ENCODE results near the gene POLR3H.
"Not testable (repeated sequence)": the region's sequence is repeated elsewhere in the genome, so short reads cannot be mapped to it uniquely, and the experiment has no call there.

The POLR3H gene

DNA sequence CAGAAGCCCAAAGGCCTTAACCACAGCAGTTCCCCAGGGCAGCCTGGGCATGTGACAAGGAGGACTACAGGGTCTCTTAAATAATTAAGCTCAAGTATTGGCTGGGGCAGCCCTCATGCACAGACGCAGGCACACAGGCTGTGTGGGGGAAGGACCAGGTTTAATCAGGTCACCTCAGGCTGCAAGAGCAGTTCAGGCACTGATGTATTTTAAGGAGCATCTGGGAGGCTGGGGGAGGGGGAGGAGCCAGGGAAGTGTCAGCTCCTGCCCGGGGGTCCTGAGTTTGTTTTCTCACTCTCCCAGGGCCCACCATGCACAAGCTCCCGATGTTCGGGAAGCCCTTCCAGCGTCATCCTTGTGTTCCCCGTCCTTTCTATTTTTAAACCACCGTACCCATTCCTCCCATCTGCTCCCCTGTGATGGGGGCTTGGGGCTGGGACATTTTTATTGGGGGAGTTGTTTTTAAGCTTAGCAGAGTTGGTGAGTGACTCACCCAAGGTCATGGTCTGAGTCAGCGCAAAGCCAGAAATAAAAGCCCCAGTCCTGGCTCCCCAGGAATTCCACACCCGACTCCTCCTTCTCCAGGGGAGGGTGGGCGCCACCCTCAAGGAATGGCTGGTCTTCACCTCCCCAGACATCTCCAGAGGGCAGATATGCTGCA is 18.9 kb upstream of the POLR3H start:
- no peak for DNase-seq

DNA sequence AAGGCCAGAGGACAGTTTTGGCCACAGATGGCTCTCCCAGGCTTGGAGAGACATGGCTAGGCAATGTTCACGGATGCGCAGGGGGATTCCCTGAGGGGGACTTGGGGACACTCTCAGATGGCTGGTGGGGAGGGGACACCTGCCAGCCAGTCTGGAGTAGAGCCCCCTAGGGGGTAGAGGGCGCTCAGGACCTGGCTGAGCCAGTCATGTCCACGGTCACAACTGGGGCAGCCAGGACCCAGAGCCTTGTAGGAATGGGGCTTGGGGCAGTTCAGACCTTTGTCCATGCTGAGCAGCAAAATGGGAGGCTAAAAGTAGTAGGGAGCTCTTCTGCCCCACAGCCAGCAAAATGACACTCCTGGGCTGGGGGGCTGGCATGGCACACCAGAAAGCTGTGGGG is 18.2 kb upstream of the POLR3H start:
- no peak for DNase-seq

DNA sequence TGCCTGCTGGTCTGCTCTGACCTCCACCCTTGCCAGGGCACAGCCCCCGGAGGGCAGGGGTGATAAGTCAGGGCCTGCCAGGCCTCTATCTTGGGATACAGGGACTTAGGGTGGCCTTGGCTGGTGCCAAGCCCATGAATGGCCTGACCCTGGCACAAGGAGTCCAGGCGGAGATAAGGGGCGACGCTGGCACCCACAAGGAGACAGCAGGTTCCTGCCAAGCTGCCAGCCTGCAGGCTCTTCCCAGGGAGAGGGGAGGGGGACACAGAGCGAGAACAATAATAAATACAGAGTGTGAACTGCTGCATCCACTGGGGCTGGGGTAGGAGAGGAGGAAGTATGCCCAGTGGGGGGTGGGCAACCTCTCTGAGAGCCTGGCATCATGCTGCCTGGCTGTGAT is 17.5 kb upstream of the POLR3H start:
- DNase-seq, result no peak

DNA sequence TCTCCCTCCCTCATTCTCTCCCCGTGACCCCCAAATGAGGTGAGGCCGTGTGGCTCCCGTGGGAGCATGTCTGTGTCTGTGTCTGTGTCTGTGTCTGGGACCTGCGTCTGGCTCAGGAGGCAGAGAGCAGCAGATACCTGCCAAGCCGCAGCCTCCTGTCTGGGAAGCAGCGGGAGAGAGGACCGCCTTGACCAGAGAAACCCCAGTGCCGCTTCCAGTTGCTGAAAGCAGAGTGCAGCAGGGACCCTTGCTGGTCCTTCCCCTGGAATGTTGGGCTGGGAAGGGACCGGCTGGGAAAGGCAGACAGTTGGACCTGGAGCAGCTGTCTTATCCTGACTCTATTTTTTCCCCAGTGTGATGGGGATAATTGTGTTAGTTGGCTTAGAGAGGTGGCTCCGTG is 17.1 kb upstream of the POLR3H start:
- DNase-seq, result no peak

DNA sequence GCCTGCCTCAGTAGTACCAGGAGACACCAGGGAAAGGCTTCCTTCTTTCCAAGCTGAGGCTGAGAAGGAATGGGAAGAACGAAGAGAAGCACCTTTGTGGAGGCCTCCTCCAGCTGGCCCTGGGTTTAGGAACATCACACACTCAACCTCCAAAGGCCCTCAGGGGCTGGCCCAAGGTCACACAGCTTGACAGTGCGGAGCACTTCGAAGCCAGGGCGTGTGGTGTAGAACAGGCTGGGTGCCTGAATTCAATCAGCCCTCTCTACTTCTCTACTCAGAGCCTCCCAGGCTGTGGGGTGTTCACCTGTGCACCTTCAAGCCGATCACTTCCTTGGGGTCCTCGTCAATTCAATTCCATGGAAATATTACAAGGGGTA is 15.8 kb upstream of the POLR3H start:
- no peak for DNase-seq

DNA sequence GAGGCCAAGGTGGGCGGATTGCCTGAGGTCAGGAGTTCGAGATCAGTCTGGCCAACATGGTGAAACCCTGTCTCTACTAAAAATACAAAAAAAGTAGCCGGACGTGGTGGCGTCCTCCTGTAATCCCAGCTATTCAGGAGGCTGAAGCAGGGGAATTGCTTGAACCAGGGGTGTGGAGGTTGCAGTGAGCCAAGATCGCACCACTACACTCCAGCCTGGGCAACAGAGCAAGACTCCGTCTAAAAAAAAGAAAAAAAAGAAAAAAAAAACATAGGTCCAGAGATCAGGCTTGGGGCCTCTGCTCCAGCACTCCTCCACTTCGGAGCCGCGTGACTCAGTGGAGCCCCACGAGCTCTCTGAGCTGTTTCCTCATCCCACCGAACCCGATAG is 14.0 kb upstream of the POLR3H start:
- DNase-seq, result not testable (repeated sequence)

DNA sequence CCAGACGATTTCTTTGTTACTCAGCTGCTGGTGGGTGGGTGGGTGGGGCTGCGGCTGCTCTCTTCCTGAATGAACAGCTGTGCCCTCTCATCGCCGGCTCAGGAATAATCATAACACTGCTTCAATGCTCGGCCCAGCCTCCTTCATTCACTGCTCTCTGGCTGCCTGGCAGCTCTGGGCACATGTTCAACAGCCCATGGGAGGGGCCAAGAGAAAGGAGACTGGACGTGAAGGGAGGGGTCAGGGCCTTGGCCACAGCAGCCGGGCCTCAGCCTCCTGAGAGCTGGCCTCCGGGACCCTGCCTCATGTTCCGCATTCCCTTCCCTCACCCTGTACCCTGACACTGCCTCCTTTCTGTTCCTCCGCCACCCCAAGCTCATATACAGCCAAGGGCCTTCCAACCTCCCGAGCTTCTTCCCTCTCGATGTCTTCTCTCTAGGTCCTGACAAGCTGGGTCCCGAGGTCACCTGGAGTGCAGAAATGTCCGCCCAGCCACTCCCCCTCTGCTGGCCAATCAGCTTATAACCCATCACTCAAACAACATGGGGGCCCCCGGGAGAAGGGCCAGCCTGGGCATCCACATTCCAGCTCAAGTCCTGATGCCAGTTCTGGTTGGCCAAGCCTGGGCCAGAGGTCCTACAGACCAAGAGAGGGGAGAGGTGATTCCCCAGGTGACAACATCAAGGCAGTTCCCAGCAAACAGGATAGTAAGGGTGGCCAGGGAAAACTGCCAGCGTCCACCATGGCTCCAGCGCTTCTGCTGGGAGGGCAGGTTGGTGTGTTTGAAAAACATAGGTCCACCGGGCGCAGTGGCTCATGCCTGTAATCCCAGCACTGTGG is 13.4 kb upstream of the POLR3H start:
- DNase-seq, result peak; percentile 14 to 28

DNA sequence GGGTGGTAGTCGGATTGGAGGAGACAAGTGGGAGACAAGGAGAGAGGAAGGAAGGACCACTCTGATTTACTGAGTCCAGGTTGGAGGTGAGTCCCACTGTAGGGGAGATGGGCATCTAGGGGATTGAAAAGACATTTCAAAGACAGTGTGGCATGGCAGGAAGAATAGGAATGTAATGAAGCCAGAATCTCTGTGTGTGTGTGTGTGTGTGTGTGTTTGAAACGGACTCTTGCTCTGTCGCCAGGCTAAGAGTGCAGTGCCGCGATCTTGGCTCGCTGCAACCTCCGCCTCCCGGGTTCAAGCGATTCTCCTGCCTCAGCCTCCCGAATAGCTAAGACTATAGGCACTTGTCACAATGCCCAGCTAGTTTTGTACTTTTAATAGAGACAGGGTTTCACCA is 12.3 kb upstream of the POLR3H start:
- no peak for DNase-seq

DNA sequence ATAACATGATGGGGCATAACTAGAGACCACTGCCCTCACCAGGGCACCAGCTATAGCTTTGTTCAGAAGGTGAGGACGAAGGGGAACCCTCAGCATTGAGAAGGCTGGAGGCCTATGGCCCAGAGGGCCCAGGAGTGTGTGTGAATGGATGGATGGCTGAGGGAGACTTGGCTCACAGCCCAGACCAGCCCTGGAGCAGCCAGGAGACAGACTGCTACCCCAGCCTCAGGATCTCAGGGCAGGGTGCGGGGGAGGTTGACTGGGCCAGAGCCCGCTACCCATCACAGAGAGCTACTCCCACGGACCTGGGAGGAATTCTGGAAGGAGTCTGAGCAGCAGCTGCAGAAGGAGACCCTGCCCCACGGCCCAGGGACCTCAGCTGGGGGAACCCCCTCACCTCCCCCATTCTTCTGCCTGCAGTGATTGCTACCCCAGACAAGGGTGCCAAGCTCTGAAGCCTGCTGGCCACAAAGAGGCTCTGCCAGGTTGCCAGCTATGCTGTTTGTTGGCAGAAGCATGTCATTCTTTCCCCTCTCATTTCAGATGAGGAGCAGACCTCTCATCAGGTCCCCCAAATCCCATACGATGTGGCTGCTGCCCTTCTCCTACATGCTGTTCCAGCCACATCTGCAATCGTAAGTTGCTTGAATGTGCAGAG is 11.2 kb upstream of the POLR3H start:
- DNase-seq, result no peak

DNA sequence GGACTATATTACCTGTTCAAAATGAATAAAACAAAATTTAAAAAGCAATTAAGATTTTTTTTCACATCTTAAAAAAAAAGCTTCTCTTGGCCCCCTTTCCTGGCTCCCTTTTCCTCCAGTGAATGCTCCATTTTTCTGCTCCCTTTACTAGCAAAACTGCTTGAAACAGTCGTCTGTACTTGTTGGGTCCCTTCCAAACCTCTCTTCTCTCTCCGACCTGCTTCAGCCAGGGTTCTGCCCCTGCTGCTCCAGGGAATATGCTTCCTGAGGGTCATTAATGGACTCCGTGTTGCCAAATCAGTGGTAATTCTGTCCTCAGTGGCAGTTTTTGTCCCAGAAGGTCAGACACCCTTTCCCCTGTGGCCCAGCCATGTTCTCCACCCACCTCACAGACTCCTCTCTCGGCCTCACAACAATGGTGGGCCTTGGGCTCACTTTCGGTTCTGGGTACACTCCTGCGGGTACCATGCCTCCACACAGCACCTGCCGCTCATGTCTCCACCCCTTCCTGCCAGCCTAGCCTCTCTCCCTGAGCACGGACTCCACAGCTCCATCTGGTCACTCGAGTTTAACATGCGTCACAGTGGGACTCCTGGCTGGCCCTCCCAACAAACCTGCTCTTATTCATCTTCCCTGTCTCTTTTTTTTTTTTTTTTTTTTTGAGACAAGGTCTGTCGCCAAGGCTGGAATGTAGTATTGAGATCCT is 7.8 kb upstream of the POLR3H start:
- DNase-seq, result no peak

DNA sequence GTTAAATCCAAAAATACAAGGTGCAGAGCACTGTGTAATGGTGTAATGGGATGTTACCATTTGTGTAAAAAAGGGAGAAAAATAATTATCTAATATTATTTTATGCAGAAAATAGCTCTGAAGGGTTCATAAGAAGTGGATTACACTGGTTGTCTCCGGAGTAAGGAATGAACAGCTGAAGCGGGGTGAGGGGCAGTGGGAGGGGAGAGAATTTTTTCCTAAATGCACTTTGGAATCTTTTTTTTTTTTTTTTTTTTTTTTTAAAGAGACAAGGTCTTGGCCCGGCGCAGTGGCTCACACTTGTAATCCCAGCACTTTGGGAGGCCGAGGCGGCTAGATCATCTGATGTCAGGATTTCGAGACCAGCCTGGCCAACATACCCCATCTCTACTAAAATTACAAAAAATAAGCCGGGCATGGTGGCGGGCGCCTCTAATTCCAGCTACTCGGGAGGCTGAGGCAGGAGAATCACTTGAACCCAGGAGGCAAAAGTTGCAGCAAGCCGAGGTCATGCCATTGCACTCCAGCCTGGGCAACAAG is 6.8 kb upstream of the POLR3H start:
- DNase-seq, result no peak

DNA sequence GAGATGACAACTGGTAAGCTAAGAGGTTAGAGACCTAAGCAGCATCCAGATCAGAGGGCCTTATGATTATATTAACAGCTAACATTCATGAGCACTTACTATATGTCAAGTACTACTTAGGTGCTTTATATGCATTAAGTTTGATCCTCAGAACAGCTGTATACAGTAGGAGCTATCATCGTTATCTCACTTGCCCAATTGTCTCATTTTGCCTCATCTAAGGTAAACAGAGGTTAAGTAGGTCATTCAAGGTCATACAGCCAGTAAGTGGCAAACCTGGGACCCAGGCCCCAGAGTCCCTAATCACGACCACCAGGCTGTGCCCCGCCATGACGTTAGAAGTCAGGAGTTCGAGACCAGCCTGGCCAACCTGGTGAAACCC is 4.6 kb upstream of the POLR3H start:
- no peak for DNase-seq

DNA sequence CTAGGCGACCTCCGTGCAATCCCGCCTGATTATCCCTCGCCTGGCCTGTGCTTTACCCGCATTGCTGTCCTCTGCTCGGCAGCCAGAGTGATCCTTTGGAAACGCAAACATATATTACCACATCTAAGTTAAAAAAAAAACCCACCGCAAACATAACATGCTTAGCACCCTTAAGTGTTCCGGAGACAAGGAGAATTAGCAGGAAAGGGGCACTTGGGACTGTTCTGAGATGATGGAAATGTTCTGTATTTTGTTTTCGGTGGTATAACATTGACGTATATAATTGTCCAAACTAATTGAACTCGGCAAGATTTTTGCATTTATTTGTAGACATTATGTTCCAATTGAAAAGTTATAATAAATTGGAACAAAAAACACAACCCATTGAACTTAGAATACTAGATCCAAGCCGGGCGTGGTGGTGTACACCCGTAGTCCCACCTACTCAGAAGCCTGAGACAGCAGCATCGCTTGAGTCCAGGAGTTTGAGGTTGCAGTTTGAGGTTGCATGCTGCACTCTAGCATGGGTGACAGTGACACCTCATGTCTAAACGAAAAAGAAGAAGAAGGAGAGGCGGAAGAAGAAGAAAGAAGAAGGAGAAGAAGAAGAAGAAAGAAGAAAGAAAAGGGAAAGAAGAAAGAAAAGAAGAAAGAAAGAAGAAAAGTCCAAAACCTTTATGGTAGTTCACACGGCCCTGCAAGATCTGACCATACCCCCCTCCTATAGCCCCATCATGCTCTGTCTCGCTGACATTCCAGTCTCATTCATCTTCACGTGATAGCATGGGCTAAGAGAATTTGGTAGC is 604 bp upstream of the POLR3H start:
- DNase-seq, result peak in 1 of 2 experiments; percentile 17

DNA sequence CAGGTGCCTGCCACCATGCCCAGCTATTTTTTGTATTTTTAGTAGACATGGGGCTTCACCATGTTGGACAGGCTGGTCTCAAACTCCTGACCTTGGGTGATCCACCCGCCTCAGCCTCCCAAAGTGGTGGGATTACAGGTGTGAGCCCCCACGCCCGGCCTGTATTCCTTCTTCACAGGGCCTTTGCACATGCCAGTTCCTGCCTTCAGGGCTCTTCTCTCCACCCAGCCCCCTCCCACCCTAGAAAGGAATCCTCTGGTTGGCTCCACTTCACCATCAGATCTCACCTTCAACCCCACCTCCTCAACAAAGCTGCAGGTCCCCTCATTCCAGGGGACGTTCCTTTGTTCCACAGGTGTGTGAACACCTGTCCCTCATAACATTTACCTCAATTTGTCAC is 2.0 kb downstream of the POLR3H start:
- DNase-seq, result no peak

DNA sequence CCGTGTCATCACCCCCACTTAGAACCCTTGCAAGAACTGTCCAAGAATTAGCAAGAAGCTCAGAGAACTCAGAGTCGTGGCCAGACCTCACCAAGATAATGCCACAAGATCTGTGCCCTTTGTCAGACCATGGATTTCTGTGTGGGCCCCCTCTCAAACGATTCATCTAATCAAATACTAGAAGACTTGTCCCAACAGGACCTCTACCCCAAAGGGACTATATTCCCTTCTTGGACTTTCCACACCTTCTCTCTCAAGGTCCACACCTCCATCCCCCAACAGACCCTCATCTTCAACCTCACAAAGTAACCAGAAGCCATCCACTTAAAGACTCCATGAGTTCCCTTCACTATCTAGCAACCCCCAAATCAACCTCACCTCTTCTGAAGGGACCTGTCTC is 2.8 kb downstream of the POLR3H start:
- DNase-seq, result no peak

DNA sequence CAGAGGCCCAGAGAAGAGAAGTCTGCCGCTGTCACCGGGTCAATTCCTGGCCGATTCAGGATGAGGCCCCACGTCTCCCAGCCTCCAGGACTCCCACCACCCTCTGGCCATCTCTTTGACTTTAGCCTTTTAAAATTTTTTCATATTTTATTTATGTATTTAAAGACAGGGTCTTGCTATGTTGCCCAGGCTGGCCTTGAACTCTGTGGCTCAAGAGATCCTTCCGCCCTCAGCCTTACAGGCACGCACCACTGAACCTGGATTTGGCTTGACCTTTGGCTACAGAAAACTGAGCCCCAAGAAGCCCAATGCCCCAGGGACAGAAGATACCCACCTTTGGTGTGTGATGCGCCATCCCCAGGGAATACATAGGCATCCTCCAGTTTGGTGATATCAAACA is 3.9 kb downstream of the POLR3H start:
- no peak for DNase-seq

DNA sequence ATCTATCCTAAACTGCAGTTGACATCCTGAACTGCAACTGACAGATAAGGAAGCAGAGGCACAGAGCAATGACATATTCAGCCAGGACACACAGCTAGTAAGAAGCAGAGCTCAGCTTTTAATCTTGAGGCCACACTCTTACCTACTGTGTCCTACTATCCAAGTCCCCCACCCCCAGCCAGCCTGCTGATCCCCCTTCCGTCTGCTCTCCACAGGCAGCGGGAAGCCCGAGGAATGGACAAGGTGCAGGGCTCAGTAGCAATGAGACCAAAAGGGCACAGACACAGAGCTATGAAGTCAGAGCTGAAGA is 4.3 kb downstream of the POLR3H start:
- no peak for DNase-seq

DNA sequence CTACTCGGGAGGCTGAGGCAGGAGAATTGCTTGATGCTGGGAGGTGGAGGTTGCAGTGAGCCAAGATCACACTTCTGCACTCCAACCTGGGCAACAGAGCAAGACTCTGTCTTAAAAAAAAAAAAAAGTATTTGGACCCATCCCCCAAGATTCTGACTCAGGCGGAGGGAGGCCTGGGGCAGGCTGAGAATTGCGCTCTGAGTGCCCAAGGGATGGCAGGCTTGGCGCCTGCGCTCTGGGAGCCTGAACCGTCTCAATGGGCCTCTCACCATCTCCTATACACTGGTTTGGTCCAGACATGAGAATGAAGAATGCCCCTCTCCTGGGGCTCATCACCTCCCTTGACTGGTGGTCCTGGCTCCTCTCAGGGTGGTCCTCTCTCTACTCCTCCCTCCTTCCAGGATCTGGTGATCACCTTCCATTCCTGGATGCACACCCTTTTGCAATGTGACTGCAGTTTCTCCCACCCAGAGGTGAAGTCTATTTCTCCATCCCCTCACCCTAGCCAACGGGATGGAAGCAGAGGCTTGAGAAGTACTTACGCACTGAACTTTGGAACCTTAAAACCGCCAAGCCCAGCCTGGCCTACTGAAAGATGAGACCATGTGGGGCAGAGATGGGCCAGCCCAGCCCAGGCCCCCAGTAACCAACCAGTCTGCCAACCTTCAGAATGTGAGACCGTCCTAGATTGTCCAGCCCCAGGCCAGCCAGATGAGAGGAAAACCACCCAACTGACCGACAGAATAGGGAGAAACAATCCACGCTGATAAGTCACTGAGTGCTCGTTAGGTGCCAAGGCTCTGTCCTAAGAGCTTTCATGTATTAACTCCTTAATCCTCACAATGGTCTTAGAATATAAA is 4.9 kb downstream of the POLR3H start:
- no peak for DNase-seq

DNA sequence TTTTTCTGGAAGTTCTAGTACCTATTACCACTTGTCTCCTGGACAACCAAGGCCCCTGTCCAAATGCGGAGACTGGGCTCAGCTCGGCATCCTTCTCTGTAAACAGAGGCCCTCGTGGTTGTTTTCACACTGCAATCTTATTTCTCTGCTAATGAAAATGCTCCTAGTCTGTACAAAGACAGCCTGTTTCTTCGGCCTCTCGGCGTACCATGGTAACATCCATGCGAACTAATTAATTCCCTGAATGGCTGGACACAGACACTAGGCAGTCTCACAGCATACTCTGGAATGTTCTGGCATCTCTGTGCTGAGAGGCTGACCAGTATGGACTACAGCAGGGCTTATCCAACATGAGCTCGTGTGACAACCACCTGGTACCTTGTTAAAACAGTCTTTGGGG is 5.7 kb downstream of the POLR3H start:
- no peak for DNase-seq

DNA sequence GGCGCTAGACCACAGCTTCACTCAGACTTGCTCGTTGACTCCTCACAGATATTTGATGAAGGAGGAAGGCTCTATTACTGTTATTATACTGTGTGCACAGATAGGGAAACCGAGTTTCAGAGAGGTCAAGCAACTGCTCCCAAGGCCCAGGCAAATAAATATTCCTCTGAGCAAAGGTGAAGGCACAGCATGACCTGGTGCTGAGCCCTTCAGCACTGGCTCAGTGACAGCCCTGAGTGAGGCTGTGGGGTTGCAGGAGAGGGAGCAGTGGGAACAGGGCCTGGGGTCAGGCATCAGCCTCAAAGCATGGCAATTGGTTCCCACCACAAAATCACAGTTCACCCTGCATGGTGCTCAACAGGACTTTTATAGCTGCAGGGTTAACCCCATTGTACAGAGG is 7.1 kb downstream of the POLR3H start:
- DNase-seq, result no peak

DNA sequence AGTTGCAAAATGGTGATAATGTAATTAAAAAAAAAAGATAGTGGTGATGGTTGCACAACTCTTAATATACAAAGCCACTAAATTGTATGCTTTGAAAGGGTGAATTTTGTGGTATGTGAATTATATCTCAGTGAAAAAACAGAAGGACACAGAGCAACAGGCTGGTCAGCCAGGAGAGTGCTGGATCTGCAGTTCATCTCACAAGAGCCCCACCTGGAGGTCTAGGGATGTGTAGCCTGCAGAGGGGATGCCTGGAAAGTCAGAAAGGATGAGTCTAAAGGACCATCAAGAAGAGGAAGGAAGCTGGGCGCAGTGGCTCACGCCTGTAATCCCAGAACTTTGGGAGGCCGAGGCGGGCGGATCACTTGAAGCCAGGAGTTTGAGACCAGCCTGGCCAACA is 9.0 kb downstream of the POLR3H start:
- peak; percentile 26 to 39 for DNase-seq

DNA sequence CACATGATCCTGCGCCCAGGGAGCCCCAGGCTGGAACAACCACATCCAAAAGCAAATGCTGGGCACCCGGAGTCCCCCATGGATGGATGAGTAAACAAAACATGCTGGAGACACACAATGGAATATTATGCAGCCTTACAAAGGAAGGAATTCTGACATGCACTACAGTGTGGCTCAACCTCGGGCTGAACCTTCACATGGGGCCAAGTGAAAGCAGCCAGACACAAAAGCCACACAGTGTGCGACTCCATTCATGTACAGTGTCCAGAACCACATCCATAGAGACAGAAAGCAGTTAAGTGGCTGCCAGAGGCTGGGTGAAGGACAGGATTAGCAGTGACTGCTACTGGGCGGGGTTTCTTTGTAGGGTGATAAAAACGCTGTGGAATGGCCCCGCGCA is 10.1 kb downstream of the POLR3H start:
- DNase-seq, result no peak
